Breast epithelium (tissue), 4 donors: ENCODE data around the gene NUPR1. TPM values are rescaled to one million over a fixed set of nuclear protein-coding genes. Genes with fewer than 3 reads are reported as not detected.
"Not testable (repeated sequence)": the region's sequence is repeated elsewhere in the genome, so short reads cannot be mapped to it uniquely, and the experiment has no call there.

Source experiments
- DNase-seq, 2 donors: peaks; one replicate each; pipeline ENCODE4 v3.0.0-alpha.2; 2019; ENCODE audit warnings: low spot score in 2 of 2
- H3K27ac ChIP-seq, 2 donors: fragments of 200-600 bp; sonication (generic) in 1 of 2; one replicate each; pipeline ENCODE4 v1.5.1; 2016 to 2019; ENCODE audit warnings: mild to moderate bottlenecking in 1 of 2
- H3K27me3 ChIP-seq, 2 donors: fragments of 200-600 bp; sonication (generic) in 1 of 2; one replicate each; pipeline versions ENCODE4 v1.5.1 to v1.6.0; 2017 to 2019; ENCODE audit warnings: control low read depth in 1 of 2, mild to moderate bottlenecking in 1 of 2
- H3K36me3 ChIP-seq: fragments of 200-600 bp; one replicate; pipeline ENCODE4 v1.5.1; 2019
- H3K4me1 ChIP-seq, 2 donors: fragments of 200-600 bp; sonication (generic); one replicate each; pipeline ENCODE4 v1.5.1; 2016 to 2019; ENCODE audit warnings: control low read depth in 1 of 2
- H3K4me3 ChIP-seq, 3 donors: fragments of 200-600 bp; sonication (generic); 1 replicate in 2 of 3; 2 replicates in 1 of 3; pipeline ENCODE4 v1.5.1; 2016 to 2019; ENCODE audit warnings: mild to moderate bottlenecking in 3 of 3, moderate library complexity in 2 of 3
- H3K9me3 ChIP-seq, 2 donors: fragments of 200-600 bp; sonication (generic) in 1 of 2; one replicate each; pipeline ENCODE4 v1.5.1; 2016 to 2019; ENCODE audit warnings: control low read depth in 1 of 2
- POLR2A ChIP-seq: fragments of 450-650 bp; IDR thresholded peaks from one replicate; pipeline ENCODE4 v1.6.1; 2016; ENCODE audit warnings: antibody characterized with exemption, mild to moderate bottlenecking, moderate library complexity
- POLR2AphosphoS5 ChIP-seq, 3 donors: sonication (generic); formaldehyde crosslinking; IDR thresholded peaks; one replicate each; pipeline ENCODE4 v1.6.1; 2017; ENCODE audit warnings: antibody characterized with exemption in 3 of 3
- intact Hi-C: fragments of 100-400 bp; cut with DNase I; formaldehyde crosslinking; loops from one replicate; pipeline ENCODE4 v1.15.1; 2023; ENCODE audit warnings: low total_unique reads
- total RNA-seq, 3 donors: library from RNA; depleted of rRNA; stranded (reverse); fragments of >200 nt; gene quantifications; one replicate each; pipeline ENCODE4 v1.1.0, GENCODE V29; 2016
- TF ChIP-seq, protein P1 (sequence below), 3 donors: fragments of 450-650 bp; IDR thresholded peaks; one replicate each; pipeline ENCODE4 v1.5.1; 2016 to 2017; ENCODE audit warnings: antibody characterized with exemption in 3 of 3, mild to moderate bottlenecking in 3 of 3, moderate library complexity in 3 of 3

Gene NUPR1
- total RNA-seq, 3 donors from 2014 or later = 34.2 to 57.0 (median 47.5) TPM

DNA sequence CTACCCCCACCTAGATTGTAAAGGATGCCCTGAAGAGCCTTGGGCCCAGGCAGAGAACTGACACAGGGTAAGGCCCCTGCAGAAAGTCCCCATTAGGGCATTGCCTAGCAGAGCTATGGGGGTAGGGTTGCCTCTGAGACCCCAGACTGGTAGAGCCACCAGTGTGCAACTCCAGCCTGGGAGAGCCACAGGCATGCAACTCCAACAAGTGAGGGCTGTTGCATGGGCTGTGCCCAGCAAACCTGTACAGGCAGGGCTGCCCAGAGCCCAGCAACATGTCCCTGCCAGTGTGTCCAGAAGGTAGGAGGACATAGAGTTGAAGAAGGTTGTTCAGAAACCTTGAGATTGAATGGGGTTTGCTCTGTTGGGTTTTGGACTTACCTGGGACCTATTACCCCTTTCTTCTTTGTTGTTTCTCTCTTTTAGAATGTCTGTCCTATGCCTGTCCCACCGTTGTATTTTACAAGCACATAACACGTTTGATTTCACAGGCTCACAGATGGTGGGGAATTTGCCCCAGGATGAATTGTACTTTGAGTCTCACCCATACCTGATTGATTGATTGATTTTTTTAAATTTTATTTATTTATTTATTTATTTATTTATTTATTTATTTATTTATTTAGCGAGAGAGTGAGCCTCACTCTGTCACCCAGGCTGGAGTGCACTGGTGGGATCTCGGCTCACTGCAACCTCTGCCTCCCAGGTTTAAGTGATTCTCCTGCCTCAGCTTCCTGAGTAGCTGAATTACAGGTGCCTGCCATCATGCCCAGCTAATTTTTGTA is 31.4 kb upstream of the NUPR1 start:
- H3K36me3 ChIP-seq = no peaks in the 10 kb centered on the region
- H3K27ac ChIP-seq = no peak overlapping the region
- no peaks in the 10 kb centered on the region for H3K9me3 ChIP-seq
- intact Hi-C loops = no loop called here
- H3K4me1 ChIP-seq = no peaks in the 10 kb centered on the region
- H3K27me3 ChIP-seq = no peaks in the 10 kb centered on the region
- TF ChIP-seq POLR2A = no peak
- TF ChIP-seq, protein P1, sequence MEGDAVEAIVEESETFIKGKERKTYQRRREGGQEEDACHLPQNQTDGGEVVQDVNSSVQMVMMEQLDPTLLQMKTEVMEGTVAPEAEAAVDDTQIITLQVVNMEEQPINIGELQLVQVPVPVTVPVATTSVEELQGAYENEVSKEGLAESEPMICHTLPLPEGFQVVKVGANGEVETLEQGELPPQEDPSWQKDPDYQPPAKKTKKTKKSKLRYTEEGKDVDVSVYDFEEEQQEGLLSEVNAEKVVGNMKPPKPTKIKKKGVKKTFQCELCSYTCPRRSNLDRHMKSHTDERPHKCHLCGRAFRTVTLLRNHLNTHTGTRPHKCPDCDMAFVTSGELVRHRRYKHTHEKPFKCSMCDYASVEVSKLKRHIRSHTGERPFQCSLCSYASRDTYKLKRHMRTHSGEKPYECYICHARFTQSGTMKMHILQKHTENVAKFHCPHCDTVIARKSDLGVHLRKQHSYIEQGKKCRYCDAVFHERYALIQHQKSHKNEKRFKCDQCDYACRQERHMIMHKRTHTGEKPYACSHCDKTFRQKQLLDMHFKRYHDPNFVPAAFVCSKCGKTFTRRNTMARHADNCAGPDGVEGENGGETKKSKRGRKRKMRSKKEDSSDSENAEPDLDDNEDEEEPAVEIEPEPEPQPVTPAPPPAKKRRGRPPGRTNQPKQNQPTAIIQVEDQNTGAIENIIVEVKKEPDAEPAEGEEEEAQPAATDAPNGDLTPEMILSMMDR (IDR thresholded peaks at IDR 0.05) = no peak
- no peak for TF ChIP-seq POLR2AphosphoS5 (IDR thresholded peaks at IDR 0.05)
- no peak overlapping the region for H3K4me3 ChIP-seq
- no peak for DNase-seq

GRCh38 chr16:28569021-28569420 is 30.2 kb upstream of the NUPR1 start:
- H3K27ac ChIP-seq = no peak overlapping the region
- no peak for TF ChIP-seq POLR2A
- no peak for TF ChIP-seq POLR2AphosphoS5 (IDR thresholded peaks at IDR 0.05)
- TF ChIP-seq, protein P1 (IDR thresholded peaks at IDR 0.05) = no peak
- H3K9me3 ChIP-seq = no peaks in the 10 kb centered on the region
- DNase-seq = no peak
- intact Hi-C loops = no loop called here
- H3K27me3 ChIP-seq = no peaks in the 10 kb centered on the region
- no peak overlapping the region for H3K4me3 ChIP-seq
- H3K36me3 ChIP-seq = no peaks in the 10 kb centered on the region
- H3K4me1 ChIP-seq = no peaks in the 10 kb centered on the region

DNA sequence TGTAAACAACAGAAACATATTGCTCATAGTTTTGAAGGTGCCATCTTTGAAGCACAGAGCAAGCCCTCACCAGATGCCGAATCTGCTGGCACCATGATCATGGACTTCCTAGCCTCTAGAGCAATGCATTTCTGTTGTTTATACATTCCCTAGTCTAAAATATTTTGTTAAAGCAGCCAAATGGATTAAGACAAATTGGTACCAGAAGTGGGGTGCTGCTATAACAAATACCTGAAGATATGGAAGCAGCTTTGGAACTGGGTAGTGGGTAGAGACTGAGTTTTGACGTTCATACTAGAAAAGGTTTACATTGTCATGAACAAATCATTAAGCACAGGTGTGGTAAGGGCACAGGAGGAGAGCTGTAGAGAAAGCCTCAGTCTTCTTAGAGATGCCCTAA is 28.5 kb upstream of the NUPR1 start:
- Histone ChIP-seq H3K27me3 (no peaks in the 10 kb centered on the region), H3K36me3 (no peaks in the 10 kb centered on the region), H3K4me3 (no peak overlapping the region), H3K4me1 (no peaks in the 10 kb centered on the region), H3K27ac (no peak overlapping the region), H3K9me3 (no peaks in the 10 kb centered on the region)
- intact Hi-C loops = no loop called here
- DNase-seq = no peak
- TF ChIP-seq POLR2A (no peak), POLR2AphosphoS5 (IDR thresholded peaks at IDR 0.05) (no peak)
- TF ChIP-seq, protein P1 (IDR thresholded peaks at IDR 0.05) = no peak

GRCh38 chr16:28566233-28566925 is 27.6 kb upstream of the NUPR1 start:
- intact Hi-C loops, DNase-seq, H3K4me3 ChIP-seq, H3K36me3 ChIP-seq, H3K27me3 ChIP-seq, H3K27ac ChIP-seq, H3K4me1 ChIP-seq, H3K9me3 ChIP-seq: not testable (repeated sequence)

DNA sequence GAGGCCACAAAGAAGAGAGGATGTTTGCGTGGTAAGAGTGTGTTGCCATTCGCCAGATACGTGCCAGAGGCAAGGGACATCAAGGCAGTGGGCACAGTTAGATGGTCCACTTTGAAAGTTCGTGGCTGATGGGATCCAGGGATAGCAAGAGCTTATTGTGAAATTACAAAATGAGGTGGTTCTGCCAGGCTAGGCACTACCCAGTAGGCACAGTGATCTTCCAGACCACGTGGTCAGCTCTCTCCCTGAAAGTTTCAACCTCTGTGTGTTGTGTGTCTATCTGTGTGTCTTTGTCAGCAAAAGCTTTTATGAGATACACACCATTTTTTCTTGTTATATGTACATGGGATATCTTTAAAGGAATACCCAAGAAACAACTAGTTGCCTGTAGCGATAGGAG is 24.4 kb upstream of the NUPR1 start:
- no peak overlapping the region for H3K4me3 ChIP-seq
- DNase-seq = no peak
- intact Hi-C loops = no loop called here
- H3K27me3 ChIP-seq = no peaks in the 10 kb centered on the region
- no peaks in the 10 kb centered on the region for H3K36me3 ChIP-seq
- no peaks in the 10 kb centered on the region for H3K4me1 ChIP-seq
- TF ChIP-seq, protein P1 (IDR thresholded peaks at IDR 0.05) = no peak
- H3K9me3 ChIP-seq = no peaks in the 10 kb centered on the region
- no peak overlapping the region for H3K27ac ChIP-seq
